H1 (cell line): Measurements from ENCODE around the gene CRYGS. TPM values are rescaled to one million over a fixed set of nuclear protein-coding genes. Genes with fewer than 3 reads are reported as not detected.

Experiments used
- CTCF ChIA-PET: fragments of 300-600 bp; sonication (Branson Sonifier 250); formaldehyde crosslinking; loops from one replicate; lab custom pipeline; 2021; ENCODE audit not compliant: partially characterized antibody; lab: Charles Lee
- POLR2A ChIA-PET: fragments of 300-600 bp; sonication (Branson Sonifier 250); formaldehyde crosslinking; loops from one replicate; lab custom pipeline; 2021; ENCODE audit warnings: inconsistent platforms; ENCODE audit not compliant: partially characterized antibody; lab: Charles Lee
- DNase-seq, 2 experiments: peaks; one replicate each; pipeline versions ENCODE4 v3.0.0 to v3.0.0-alpha.2; 2010 to 2022; ENCODE audit warnings: low spot score in 2 of 2, low read depth in 1 of 2, mixed read lengths in 1 of 2
- FAIRE-seq: peaks from 2 replicates; lab custom pipeline; 2011; peaks lifted over from hg19 to GRCh38; lab: Jason Lieb, UNC
- H2AFZ ChIP-seq: 2 replicates; pipeline ENCODE4 v1.8.1; 2012; ENCODE audit warnings: low read length, inconsistent platforms
- H2AK5ac ChIP-seq: 2 replicates; pipeline ENCODE4 v1.6.1; 2013; ENCODE audit warnings: low read depth, low read length
- H2BK120ac ChIP-seq: replicated peaks from 2 replicates; pipeline ENCODE3; 2013; ENCODE audit warnings: low read depth, low read length, inconsistent platforms
- H2BK12ac ChIP-seq: 2 replicates; pipeline ENCODE4 v1.6.1; 2013; ENCODE audit warnings: low read depth, low read length
- H2BK15ac ChIP-seq: 2 replicates; pipeline ENCODE4 v1.6.1; 2013; ENCODE audit warnings: low read length
- H2BK20ac ChIP-seq: 2 replicates; pipeline ENCODE4 v1.6.1; 2013; ENCODE audit warnings: low read length
- H2BK5ac ChIP-seq: 2 replicates; pipeline ENCODE4 v1.6.1; 2013; ENCODE audit warnings: low read depth, low read length
- H3K14ac ChIP-seq: 2 replicates; pipeline ENCODE4 v1.6.1; 2013; ENCODE audit warnings: inconsistent platforms; ENCODE audit not compliant: insufficient read length
- H3K18ac ChIP-seq: 2 replicates; pipeline ENCODE4 v1.6.1; 2013; ENCODE audit warnings: low read length; ENCODE audit errors: extremely low read depth
- H3K23ac ChIP-seq: 2 replicates; pipeline ENCODE4 v1.6.1; 2013; ENCODE audit warnings: inconsistent platforms; ENCODE audit not compliant: insufficient read length
- H3K23me2 ChIP-seq: 2 replicates; pipeline ENCODE4 v1.6.1; 2013; ENCODE audit warnings: low read depth, low read length
- H3K27ac ChIP-seq: 2 replicates; pipeline ENCODE4 v1.6.1; 2011; ENCODE audit warnings: low read depth, low read length, inconsistent platforms
- H3K27me3 ChIP-seq, 4 experiments: replicated peaks in 1 of 4; 1 replicate in 1 of 4; 2 replicates in 3 of 4; pipeline versions ENCODE4 v1.6.1 to v1.8.1; 2011 to 2013; ENCODE audit warnings: low read length in 3 of 4, mild to moderate bottlenecking in 3 of 4, inconsistent platforms in 2 of 4, mixed read lengths in 2 of 4, moderate library complexity in 1 of 4; ENCODE audit not compliant: control insufficient read depth in 3 of 4, insufficient read depth in 3 of 4; ENCODE audit errors: extremely low read depth in 1 of 4
- H3K36me3 ChIP-seq, 4 experiments: 2 replicates each; pipeline versions ENCODE4 v1.6.1 to v1.8.1; 2011 to 2013; ENCODE audit warnings: mild to moderate bottlenecking in 4 of 4, low read length in 3 of 4, moderate library complexity in 2 of 4, control low read depth in 1 of 4, inconsistent platforms in 1 of 4; ENCODE audit not compliant: insufficient read depth in 4 of 4, control insufficient read depth in 2 of 4
- H3K4ac ChIP-seq: replicated peaks from 2 replicates; pipeline ENCODE3; 2013; ENCODE audit warnings: low read length, low read depth, mixed read lengths, inconsistent platforms; ENCODE audit not compliant: insufficient read length
- H3K4me1 ChIP-seq, 4 experiments: replicated peaks in 1 of 4; 1 replicate in 1 of 4; 2 replicates in 3 of 4; pipeline versions ENCODE4 v1.6.1 to v1.8.1; 2011 to 2013; ENCODE audit warnings: low read length in 3 of 4, inconsistent platforms in 2 of 4, mixed read lengths in 1 of 4; ENCODE audit not compliant: insufficient read depth in 4 of 4, control insufficient read depth in 3 of 4
- H3K4me2 ChIP-seq, 2 experiments: 2 replicates each; pipeline versions ENCODE4 v1.6.1 to v1.8.1; 2011 to 2013; ENCODE audit warnings: low read depth in 2 of 2, low read length in 2 of 2, control low read depth in 1 of 2, inconsistent platforms in 1 of 2, mild to moderate bottlenecking in 1 of 2; ENCODE audit not compliant: insufficient read depth in 1 of 2
- H3K4me3 ChIP-seq, 4 experiments: fragments of 200-600, 300-600 bp in 1 of 4; sonication (generic), shearing (Covaris generic), sonication (Bioruptor Twin) in 1 of 4; 2 replicates each; pipeline versions ENCODE4 v1.5.1 to v1.8.1; 2011 to 2016; ENCODE audit warnings: low read length in 4 of 4, low read depth in 3 of 4, control low read depth in 2 of 4, inconsistent platforms in 2 of 4, mild to moderate bottlenecking in 2 of 4, mixed read lengths in 1 of 4, moderate library complexity in 1 of 4; ENCODE audit not compliant: insufficient read depth in 2 of 4; ENCODE audit errors: extremely low read depth in 1 of 4
- H3K56ac ChIP-seq: replicated peaks from 2 replicates; pipeline ENCODE3; 2013; ENCODE audit warnings: low read depth, mild to moderate bottlenecking, mixed read lengths, low read length, inconsistent platforms; ENCODE audit not compliant: insufficient read length
- H3K79me1 ChIP-seq: 2 replicates; pipeline ENCODE4 v1.6.1; 2013; ENCODE audit warnings: low read depth, low read length, control low read depth
- H3K79me2 ChIP-seq, 2 experiments: 2 replicates each; pipeline versions ENCODE4 v1.6.1 to v1.8.1; 2012 to 2013; ENCODE audit warnings: low read length in 2 of 2, mild to moderate bottlenecking in 2 of 2, inconsistent platforms in 1 of 2; ENCODE audit not compliant: insufficient read depth in 2 of 2, control insufficient read depth in 1 of 2
- H3K9ac ChIP-seq, 4 experiments: replicated peaks in 1 of 4; 1 replicate in 1 of 4; 2 replicates in 3 of 4; pipeline versions ENCODE4 v1.6.1 to v1.8.1; 2011 to 2013; ENCODE audit warnings: low read depth in 3 of 4, low read length in 3 of 4, control low read depth in 2 of 4, mild to moderate bottlenecking in 2 of 4, moderate library complexity in 2 of 4, inconsistent platforms in 1 of 4; ENCODE audit errors: extremely low read depth in 1 of 4
- H3K9me3 ChIP-seq, 2 experiments: 2 replicates each; pipeline versions ENCODE4 v1.6.1 to v1.8.1; 2012 to 2013; ENCODE audit warnings: mild to moderate bottlenecking in 2 of 2, moderate library complexity in 2 of 2, control low read depth in 1 of 2, inconsistent platforms in 1 of 2, low read depth in 1 of 2, low read length in 1 of 2, mixed read lengths in 1 of 2; ENCODE audit not compliant: insufficient read depth in 2 of 2
- H4K20me1 ChIP-seq, 2 experiments: replicated peaks in 1 of 2; 2 replicates each; pipeline versions ENCODE3 to v1.8.1; 2011 to 2013; ENCODE audit warnings: inconsistent platforms in 2 of 2, low read length in 2 of 2, mild to moderate bottlenecking in 1 of 2; ENCODE audit not compliant: insufficient read depth in 2 of 2, control insufficient read depth in 1 of 2
- H4K5ac ChIP-seq: 2 replicates; pipeline ENCODE4 v1.6.1; 2013; ENCODE audit warnings: low read length, low read depth, mixed read lengths, inconsistent platforms; ENCODE audit not compliant: insufficient read length
- H4K8ac ChIP-seq: 2 replicates; pipeline ENCODE4 v1.8.0; 2013; ENCODE audit warnings: mild to moderate bottlenecking, moderate library complexity, low read length, inconsistent platforms; ENCODE audit not compliant: insufficient read depth; ENCODE audit errors: extremely low read depth
- H4K91ac ChIP-seq: replicated peaks from 2 replicates; pipeline ENCODE3; 2013; ENCODE audit warnings: low read length, mixed read lengths, inconsistent platforms; ENCODE audit not compliant: insufficient read length
- EP300 ChIP-seq, 2 experiments: IDR thresholded peaks; 1 replicate in 1 of 2; 2 replicates in 1 of 2; pipeline ENCODE4 v1.6.1; 2011 to 2012; ENCODE audit warnings: low read depth in 2 of 2, low read length in 2 of 2, mild to moderate bottlenecking in 2 of 2, borderline replicate concordance in 1 of 2, inconsistent platforms in 1 of 2, moderate library complexity in 1 of 2
- EZH2 ChIP-seq: fragments of 200-600 bp; sonication (generic); IDR thresholded peaks from 2 replicates; pipeline ENCODE4 v1.7.1; 2012; ENCODE audit warnings: low read depth, mild to moderate bottlenecking, moderate library complexity, low read length, inconsistent platforms; ENCODE audit not compliant: severe bottlenecking
- NRF1 ChIP-seq: IDR thresholded peaks from 2 replicates; pipeline ENCODE4 v1.6.1; 2011; ENCODE audit warnings: mild to moderate bottlenecking, low read depth, low read length, improper control_type of control experiment
- POLR2AphosphoS5 ChIP-seq: IDR thresholded peaks from 2 replicates; pipeline ENCODE4 v1.6.1; 2011; ENCODE audit warnings: low read depth, low read length
- RAD21 ChIP-seq, 2 experiments: IDR thresholded peaks in 1 of 2; conservative IDR thresholded peaks in 1 of 2; 2 replicates each; pipeline ENCODE4 v1.6.1; 2011; ENCODE audit warnings: low read depth in 2 of 2, low read length in 2 of 2, improper control_type of control experiment in 1 of 2, inconsistent platforms in 1 of 2, mild to moderate bottlenecking in 1 of 2, moderate library complexity in 1 of 2
- SIRT6 ChIP-seq: IDR thresholded peaks from one replicate; pipeline ENCODE4 v1.7.1; 2012; ENCODE audit warnings: low read length, inconsistent platforms
- TAF7 ChIP-seq: optimal IDR thresholded peaks from 2 replicates; pipeline ENCODE3; 2011; ENCODE audit warnings: low read depth, mild to moderate bottlenecking, inconsistent platforms, low read length, moderate library complexity, borderline replicate concordance
- WGBS, 2 experiments: shearing (Covaris generic) in 1 of 2; methylation state at CpG; one replicate each; pipeline versions ENCODE4 v1.1.6 to v1.1.7; 2013 to 2015; ENCODE audit warnings: low lambda C conversion rate in 2 of 2, mixed read lengths in 2 of 2, inconsistent platforms in 1 of 2, low coverage in 1 of 2, missing lambda C conversion rate in 1 of 2; ENCODE audit not compliant: insufficient replicate concordance in 2 of 2, insufficient coverage in 1 of 2, insufficient read length in 1 of 2; ENCODE audit errors: extremely low coverage in 1 of 2, missing lambda C conversion rate in 1 of 2; 5-methylcytosine and 5-hydroxymethylcytosine counted together
- polyA plus RNA-seq, 7 experiments: library from polyadenylated mRNA; depleted of rRNA in 3 of 7; stranded (reverse) in 5 of 7; unstranded in 2 of 7; fragments of >200 nt in 5 of 7; fragments of 200-250 nt in 2 of 7; gene quantifications; 1 replicate in 5 of 7; 2 replicates in 1 of 7; 4 replicates in 1 of 7; pipeline versions ENCODE4 v1.2.1 to v1.2.3, GENCODE V29; 2011 to 2013; ENCODE audit warnings: missing spikeins in 2 of 7, mixed read lengths in 2 of 7
- total RNA-seq: library from RNA; stranded (reverse); fragmentation: NEBNext Ultra II Directional; extraction: Animal tissue kit (Norgen Biotek cat#: 25700); gene quantifications from 2 replicates; pipeline ENCODE4 v1.2.1, GENCODE V29; 2021

The CRYGS gene
- total and polyA plus RNA-seq, 2 of the 8 experiments (the other 6 are each of a cell fraction or from before 2014, with no cell fraction given), result 1.5 to 1.8 TPM

DNA sequence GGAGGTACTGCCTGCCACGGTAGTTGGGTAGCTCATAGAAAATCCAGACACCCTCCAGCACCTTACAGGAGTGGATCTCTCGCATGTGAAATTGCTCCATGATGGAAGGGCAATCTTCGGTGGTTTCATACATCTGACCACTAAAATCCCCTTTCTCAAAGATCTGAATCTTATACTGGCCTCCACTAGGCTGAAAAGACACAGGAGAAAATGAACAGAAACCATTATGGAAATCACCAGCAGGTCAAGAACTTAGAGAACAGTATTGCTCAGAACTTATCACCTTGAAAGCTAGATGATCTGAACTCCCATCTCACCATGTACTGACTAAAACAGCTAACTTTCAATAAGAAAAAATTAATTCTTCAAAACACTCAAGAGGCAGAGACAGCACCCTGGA lies 5.4 kb downstream of the CRYGS start:
- H3K79me1 ChIP-seq, result no peaks in the 10 kb centered on the region
- H2BK120ac ChIP-seq, result no peak overlapping the region
- no peak overlapping the region for H3K27ac ChIP-seq
- H3K4me1 ChIP-seq, result no peaks in the 10 kb centered on the region
- no peaks in the 10 kb centered on the region for H4K20me1 ChIP-seq
- POLR2A ChIA-PET, result interaction anchor here (0.7 to 2.0 kb wide), 5 partner anchors 19 to 317 kb away, joined by 3 to 5 read pairs (median 3); no protein-coding TSS in a partner anchor
- H2AFZ ChIP-seq, result no peak overlapping the region
- FAIRE-seq (no peak), DNase-seq (no peak)
- no peaks in the 10 kb centered on the region for H3K23me2 ChIP-seq
- H3K23ac ChIP-seq, result no peak overlapping the region
- no peak overlapping the region for H3K4ac ChIP-seq
- H3K18ac ChIP-seq, result no peak overlapping the region
- no peak overlapping the region for H4K8ac ChIP-seq
- no peak overlapping the region for H2AK5ac ChIP-seq
- no peak for TF ChIP-seq EZH2
- no peak for TF ChIP-seq SIRT6
- no peak for TF ChIP-seq EP300 (IDR thresholded peaks at IDR 0.05; ENCODE audit: borderline replicate concordance in 1 of 2, low read depth in 2 of 2, low read length in 2 of 2)
- TF ChIP-seq NRF1, result no peak
- TF ChIP-seq RAD21 (IDR thresholded peaks at IDR 0.05 in 1 of 2, conservative IDR thresholded peaks at IDR 0.05 in 1 of 2; ENCODE audit: low read depth in 2 of 2, low read length in 2 of 2), result no peak
- no peak for TF ChIP-seq TAF7
- no peak for TF ChIP-seq POLR2AphosphoS5
- H3K27me3 ChIP-seq, result peaks cover 0 to 1% (median 0%) of the 10 kb centered on the region in 4 experiments; a peak in 1 of 7 replicates
- H3K56ac ChIP-seq, result no peak overlapping the region
- 88% methylated on average over 3 of the region's 3 CpGs; no CpG with 5 or more reads in 1 of the 2 experiments for WGBS, 2 experiments
- no peak overlapping the region for H3K9ac ChIP-seq
- H4K91ac ChIP-seq, result no peak overlapping the region
- H2BK15ac ChIP-seq, result no peak overlapping the region
- no peak overlapping the region for H3K14ac ChIP-seq
- H3K79me2 ChIP-seq, result no peaks in the 10 kb centered on the region
- CTCF ChIA-PET, result interaction anchor here (0.9 to 11.7 kb wide), 28 partner anchors 11 to 595 kb away, joined by 3 to 146 read pairs (median 14); no protein-coding TSS in a partner anchor
- H2BK20ac ChIP-seq, result no peak overlapping the region
- H2BK5ac ChIP-seq, result no peak overlapping the region
- H3K36me3 ChIP-seq, result no peaks in the 10 kb centered on the region
- H3K9me3 ChIP-seq, result no peaks in the 10 kb centered on the region
- no peak overlapping the region for H3K4me2 ChIP-seq
- no peak overlapping the region for H3K4me3 ChIP-seq
- no peak overlapping the region for H4K5ac ChIP-seq
- no peak overlapping the region for H2BK12ac ChIP-seq
